Measurements from ENCODE around the gene MYO5C. TPM values are rescaled to one million over a fixed set of nuclear protein-coding genes. Genes with fewer than 3 reads are reported as not detected.

MYO5C gene, protein sequence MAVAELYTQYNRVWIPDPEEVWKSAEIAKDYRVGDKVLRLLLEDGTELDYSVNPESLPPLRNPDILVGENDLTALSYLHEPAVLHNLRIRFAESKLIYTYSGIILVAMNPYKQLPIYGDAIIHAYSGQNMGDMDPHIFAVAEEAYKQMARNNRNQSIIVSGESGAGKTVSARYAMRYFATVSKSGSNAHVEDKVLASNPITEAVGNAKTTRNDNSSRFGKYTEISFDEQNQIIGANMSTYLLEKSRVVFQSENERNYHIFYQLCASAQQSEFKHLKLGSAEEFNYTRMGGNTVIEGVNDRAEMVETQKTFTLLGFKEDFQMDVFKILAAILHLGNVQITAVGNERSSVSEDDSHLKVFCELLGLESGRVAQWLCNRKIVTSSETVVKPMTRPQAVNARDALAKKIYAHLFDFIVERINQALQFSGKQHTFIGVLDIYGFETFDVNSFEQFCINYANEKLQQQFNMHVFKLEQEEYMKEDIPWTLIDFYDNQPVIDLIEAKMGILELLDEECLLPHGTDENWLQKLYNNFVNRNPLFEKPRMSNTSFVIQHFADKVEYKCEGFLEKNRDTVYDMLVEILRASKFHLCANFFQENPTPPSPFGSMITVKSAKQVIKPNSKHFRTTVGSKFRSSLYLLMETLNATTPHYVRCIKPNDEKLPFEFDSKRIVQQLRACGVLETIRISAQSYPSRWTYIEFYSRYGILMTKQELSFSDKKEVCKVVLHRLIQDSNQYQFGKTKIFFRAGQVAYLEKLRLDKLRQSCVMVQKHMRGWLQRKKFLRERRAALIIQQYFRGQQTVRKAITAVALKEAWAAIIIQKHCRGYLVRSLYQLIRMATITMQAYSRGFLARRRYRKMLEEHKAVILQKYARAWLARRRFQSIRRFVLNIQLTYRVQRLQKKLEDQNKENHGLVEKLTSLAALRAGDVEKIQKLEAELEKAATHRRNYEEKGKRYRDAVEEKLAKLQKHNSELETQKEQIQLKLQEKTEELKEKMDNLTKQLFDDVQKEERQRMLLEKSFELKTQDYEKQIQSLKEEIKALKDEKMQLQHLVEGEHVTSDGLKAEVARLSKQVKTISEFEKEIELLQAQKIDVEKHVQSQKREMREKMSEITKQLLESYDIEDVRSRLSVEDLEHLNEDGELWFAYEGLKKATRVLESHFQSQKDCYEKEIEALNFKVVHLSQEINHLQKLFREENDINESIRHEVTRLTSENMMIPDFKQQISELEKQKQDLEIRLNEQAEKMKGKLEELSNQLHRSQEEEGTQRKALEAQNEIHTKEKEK (N-terminal part only)
- total RNA-seq (2016; rRNA removed; fragmentation: Illumina TruSeq; extraction: Trizol) (23.7 and 37.3 TPM in 2 replicates), polyA plus RNA-seq (2011; rRNA removed) (13.7 and 15.7 TPM in 2 replicates), polyA minus RNA-seq (2011; rRNA and poly(A)+ RNA removed; ENCODE audit: low replicate concordance) (23.1 and 52.1 TPM in 2 replicates), Bru-seq, nascent RNA (percentile 72 among the genes with signal in this experiment), BruChase-seq, experiment 1, labeled RNA remaining after a 6-hour chase (percentile 74 among the genes with signal in this experiment), BruChase-seq, experiment 2, labeled RNA remaining after a 2-hour chase (percentile 74 among the genes with signal in this experiment)
- total RNA-seq (2016; cell fraction: cytosol; rRNA removed; fragmentation: Illumina TruSeq; extraction: Trizol; ENCODE audit: low read depth), result 7.8 and 10.0 TPM in 2 replicates
- 22.8 and 32.5 TPM in 2 replicates for total RNA-seq (2016; cell fraction: insoluble cytoplasmic fraction; rRNA removed; fragmentation: Illumina TruSeq; extraction: Trizol)
- 18.9 and 21.8 TPM in 2 replicates for total RNA-seq (2016; cell fraction: membrane; rRNA removed; fragmentation: Illumina TruSeq; extraction: Trizol)
- total RNA-seq (2016; cell fraction: nucleus; rRNA removed; fragmentation: Illumina TruSeq; extraction: Trizol), result 39.3 and 39.5 TPM in 2 replicates
- polyA plus RNA-seq (2011; cell fraction: cytosol; rRNA removed), result 7.3 and 7.9 TPM in 2 replicates
- polyA plus RNA-seq (2011; cell fraction: nucleus; rRNA removed), result 17.4 and 19.9 TPM in 2 replicates
- polyA plus RNA-seq (2012), result 7.0 and 10.2 TPM in 2 replicates
- 1.7 and 1.8 TPM in 2 replicates for polyA plus RNA-seq (2016; cell fraction: cytosol; fragmentation: Illumina TruSeq; extraction: Trizol; ENCODE audit: low read depth)
- 23.1 and 25.5 TPM in 2 replicates for polyA plus RNA-seq (2016; cell fraction: insoluble cytoplasmic fraction; fragmentation: Illumina TruSeq; extraction: Trizol; ENCODE audit: low read depth)
- 4.2 TPM in 2 replicates for polyA plus RNA-seq (2016; cell fraction: membrane; fragmentation: Illumina TruSeq; extraction: Trizol; ENCODE audit: low read depth)
- polyA plus RNA-seq (2016; cell fraction: nucleus; fragmentation: Illumina TruSeq; extraction: Trizol; ENCODE audit: insufficient read depth, low read depth), result 35.8 and 37.1 TPM in 2 replicates
- 10.5 and 13.8 TPM in 2 replicates for polyA minus RNA-seq (2011; cell fraction: cytosol; rRNA and poly(A)+ RNA removed)
- polyA minus RNA-seq (2011; cell fraction: nucleus; rRNA and poly(A)+ RNA removed), result 52.0 and 54.7 TPM in 2 replicates
- long read RNA-seq, experiment 1, partial matches to known transcripts, result 7 of 10 reads
- long read RNA-seq, experiment 1, other reads (novel, unspliced or antisense), result 3 of 10 reads
- long read RNA-seq, experiment 2, partial matches to known transcripts, result 20 of 23 reads
- long read RNA-seq, experiment 2, other reads (novel, unspliced or antisense), result 3 of 23 reads

- Histone ChIP-seq H3K36me3 (replicated peaks in 1 of 2; ENCODE audit: control insufficient read depth in 1 of 2, insufficient read depth in 2 of 2, low read length in 2 of 2) (peaks cover 0 to 7% of the 10 kb centered on the region in 2 experiments; a peak in 1 of 5 replicates), H3K27me3 (ENCODE audit: control insufficient read depth in 1 of 2, insufficient read depth in 2 of 2, low read length in 2 of 2) (no peaks in the 10 kb centered on the region), H3K4me2 (ENCODE audit: low read depth, low read length) (peak within 1 kb of the TSS; percentile 85), H4K20me1 (ENCODE audit: insufficient read depth, low read length) (no peaks in the 10 kb centered on the region), H3K4me1 (ENCODE audit: insufficient read depth, low read length) (peaks cover 47% of the 10 kb centered on the region), H3K79me2 (ENCODE audit: insufficient read depth, low read length) (peaks cover 36% of the 10 kb centered on the region), H3K4me3 (replicated peaks in 1 of 3; ENCODE audit: insufficient read depth in 1 of 3, low read depth in 2 of 3, low read length in 3 of 3) (peak within 1 kb of the TSS; percentile 68 to 87 (median 71)), H2AFZ (ENCODE audit: low read length) (no peak within 1 kb of the TSS), H3K27ac (ENCODE audit: extremely low read length, insufficient read depth, low read length) (peak within 1 kb of the TSS; percentile 70), H3K9ac (ENCODE audit: insufficient read depth, low read depth, low read length) (peak within 1 kb of the TSS; percentile 81), H3K9me3 (ENCODE audit: low read length) (no peaks in the 10 kb centered on the region)
- CTCF ChIA-PET (ENCODE audit: low intra/inter-chr PET ratio, low total read pairs), result no interaction called here
- ATAC-seq (peak; percentile 96), DNase-seq (ENCODE audit: low spot score) (peak; percentile 68), FAIRE-seq (no peak)
- intact Hi-C loops (cut with micrococcal nuclease; ENCODE audit: unreplicated experiment), result loop anchor here (2.0 kb wide), 1 partner anchor 39 kb away; no protein-coding TSS in a partner anchor
- POLR2A ChIA-PET, result interaction anchor here (0.7 to 1.9 kb wide), 4 partner anchors 8 to 453 kb away, joined by 3 to 7 read pairs (median 4); no protein-coding TSS in a partner anchor
- in situ Hi-C loops (cut with HindIII; ENCODE audit: extremely low pct_ligation_motif_present, low pct_unique_long_range_greater_than_20kb), result no loop called here
- 0% methylated on average over 10 of the region's 65 CpGs for WGBS (ENCODE audit: low lambda C conversion rate)
- BruUV-seq (replicated peaks), result no TSS peak
- no peak for TF ChIP-seq SKIL (CRISPR knock-in tag; IDR thresholded peaks at IDR 0.05; ENCODE audit: borderline replicate concordance)
- TF ChIP-seq ZNF749 (CRISPR knock-in tag; IDR thresholded peaks at IDR 0.05; ENCODE audit: borderline replicate concordance), result no peak
- 0 out of 2 replicates have a peak, but pooled peaks have one; percentile 50 for TF ChIP-seq MAZ (IDR thresholded peaks at IDR 0.05; ENCODE audit: borderline replicate concordance, low read depth, low read length)
- peak; percentile 51; the same call in 1 of the 2 replicates for TF ChIP-seq MAZ (CRISPR knock-in tag; IDR thresholded peaks at IDR 0.05; ENCODE audit: low read depth)
- no peak for TF ChIP-seq ZBTB44 (CRISPR knock-in tag; IDR thresholded peaks at IDR 0.05)
- no peak for TF ChIP-seq CREBL2 (CRISPR knock-in tag; IDR thresholded peaks at IDR 0.05; ENCODE audit: borderline replicate concordance)
- peak; percentile 81 for TF ChIP-seq SP2 (CRISPR knock-in tag; IDR thresholded peaks at IDR 0.05)
- TF ChIP-seq SMAD9 (CRISPR knock-in tag; IDR thresholded peaks at IDR 0.05), result 0 out of 2 replicates have a peak, but pooled peaks have one; percentile 39
Observed at GRCh38 chr15:52295421-52296001, at the start of gene MYO5C. TSS of gene MYO5C (minus strand) at chr15:52295804. CDS start at chr15:52295636, 168 bp downstream.
